HG02981 (cell line): ENCODE measurements around the gene ANXA8.

ENCODE experiments used
- ATAC-seq: cut with Tn5 transposase; IDR thresholded peaks from one replicate; pipeline ENCODE4 v1.9.1; 2021; ENCODE audit warnings: mild to moderate bottlenecking, moderate library complexity; ENCODE audit not compliant: unreplicated experiment

ANXA8 gene

DNA sequence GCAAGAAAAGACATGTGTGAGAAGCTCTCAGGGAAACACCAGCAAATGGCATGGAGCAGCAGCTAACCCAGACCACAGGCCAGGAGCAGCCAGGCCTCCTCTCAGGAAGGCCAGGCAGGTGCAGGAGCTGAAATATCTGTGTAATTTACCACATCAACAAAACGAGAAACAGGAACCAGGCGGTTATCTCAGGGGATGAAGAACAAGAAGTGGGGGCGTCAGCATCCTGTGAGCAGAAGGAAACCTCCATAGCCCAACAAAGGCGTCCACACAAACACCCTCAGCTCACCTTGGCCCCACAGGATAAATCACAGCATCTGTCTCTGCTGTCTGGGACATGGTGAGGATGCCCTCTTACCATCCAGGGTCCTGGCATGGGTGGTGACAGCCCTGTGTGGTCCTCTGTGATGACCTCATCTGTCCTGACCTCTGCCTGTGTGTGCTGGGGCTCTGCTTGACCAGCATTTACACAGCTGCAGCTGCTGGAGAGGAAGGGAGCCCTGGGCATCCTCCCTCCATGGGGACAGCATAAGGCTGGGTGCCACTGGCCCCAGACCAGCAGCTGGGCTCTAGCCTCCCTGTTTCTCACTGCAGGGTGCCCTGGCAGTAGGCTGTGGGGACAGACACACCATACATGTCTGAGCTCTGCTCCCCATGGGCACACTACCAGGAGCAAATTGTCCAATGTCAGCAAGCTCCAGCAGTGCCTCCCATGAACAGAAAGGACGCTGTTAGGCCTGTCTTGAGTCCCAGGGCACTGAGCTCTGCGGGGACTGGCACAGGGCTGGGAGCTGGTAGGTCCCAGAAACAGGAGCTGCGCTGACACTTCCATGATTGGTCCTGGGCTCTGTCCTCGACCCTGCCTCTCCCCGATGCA is 34.6 kb downstream of the ANXA8 start:
- ATAC-seq, result no peak

DNA sequence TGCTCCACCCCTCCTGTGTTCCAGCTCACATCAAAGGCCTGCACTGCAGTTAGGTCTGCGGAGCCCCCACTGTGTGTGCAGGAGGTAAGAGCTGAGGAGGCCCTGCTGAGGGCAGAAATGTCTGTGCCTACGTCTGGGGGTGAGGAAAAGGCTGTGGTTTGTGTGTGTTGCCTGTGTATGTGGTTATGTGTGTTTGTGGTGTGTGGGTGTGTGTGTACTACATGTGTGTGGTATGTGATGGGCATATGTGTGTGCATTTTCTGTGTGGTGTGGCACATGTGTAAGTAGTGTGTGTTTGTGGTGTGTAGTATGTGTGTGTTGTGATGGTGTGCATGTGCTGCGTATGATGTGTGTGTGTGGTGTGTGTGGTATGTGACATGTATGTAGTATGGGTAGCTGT is 36.2 kb downstream of the ANXA8 start:
- ATAC-seq, result no peak

DNA sequence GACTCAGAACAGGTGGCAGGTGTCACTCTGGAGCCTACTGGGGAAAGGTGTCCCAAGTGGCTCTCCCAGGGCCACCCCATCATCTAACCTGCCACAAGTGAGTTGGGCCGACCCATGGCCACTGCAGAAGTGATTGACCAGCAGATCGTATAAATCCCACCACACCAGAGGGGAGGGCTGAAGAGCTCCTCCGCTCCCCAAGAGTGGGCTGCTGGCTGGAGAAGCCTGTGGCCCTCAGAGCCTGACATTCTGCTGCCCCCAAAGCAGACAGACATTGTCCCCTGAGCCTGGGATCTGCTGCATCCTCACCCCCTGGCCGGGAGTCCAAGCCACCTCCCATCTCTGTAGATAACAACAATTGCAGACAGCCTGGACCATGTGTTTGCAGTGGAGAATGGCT is 36.7 kb downstream of the ANXA8 start:
- ATAC-seq, result no peak

DNA sequence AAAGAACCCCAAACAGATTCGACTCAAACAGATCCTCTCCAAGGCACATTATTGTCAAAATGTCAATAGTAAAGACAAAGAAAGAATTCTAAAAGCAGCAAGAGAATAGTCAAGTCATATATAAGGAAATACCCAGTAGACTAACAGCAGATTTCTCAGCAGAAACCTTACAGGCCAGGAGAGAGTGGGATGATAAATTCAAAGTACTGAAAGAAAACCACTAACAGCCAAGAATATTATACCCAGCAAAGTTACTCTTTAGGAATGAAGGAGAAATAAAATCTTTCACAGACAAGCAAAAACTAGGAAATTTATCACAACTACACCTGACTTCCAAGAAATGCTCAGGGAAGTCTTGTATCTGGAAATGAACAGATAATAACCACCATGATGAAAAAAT is 38.2 kb downstream of the ANXA8 start:
- ATAC-seq, result no peak

DNA sequence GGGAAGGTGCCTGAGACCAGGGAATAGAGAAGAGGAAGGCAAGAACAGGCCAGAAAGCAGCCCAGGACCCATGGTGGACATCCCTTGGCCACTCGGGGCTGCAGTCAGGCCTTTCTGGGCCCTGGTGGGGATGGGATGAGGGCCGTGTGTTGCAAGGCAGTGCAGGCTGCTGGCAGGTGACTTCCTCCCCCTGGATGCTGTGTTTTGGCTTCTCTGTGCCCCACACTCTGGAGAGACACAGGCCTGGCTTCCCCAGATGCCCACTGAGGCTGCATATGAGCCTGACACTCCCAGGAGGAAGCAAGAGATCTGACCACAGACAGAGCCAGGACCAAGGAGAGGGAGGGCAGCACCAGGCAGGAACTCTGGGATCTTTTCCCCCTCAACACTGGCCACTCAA is 39.9 kb downstream of the ANXA8 start:
- ATAC-seq, result no peak

DNA sequence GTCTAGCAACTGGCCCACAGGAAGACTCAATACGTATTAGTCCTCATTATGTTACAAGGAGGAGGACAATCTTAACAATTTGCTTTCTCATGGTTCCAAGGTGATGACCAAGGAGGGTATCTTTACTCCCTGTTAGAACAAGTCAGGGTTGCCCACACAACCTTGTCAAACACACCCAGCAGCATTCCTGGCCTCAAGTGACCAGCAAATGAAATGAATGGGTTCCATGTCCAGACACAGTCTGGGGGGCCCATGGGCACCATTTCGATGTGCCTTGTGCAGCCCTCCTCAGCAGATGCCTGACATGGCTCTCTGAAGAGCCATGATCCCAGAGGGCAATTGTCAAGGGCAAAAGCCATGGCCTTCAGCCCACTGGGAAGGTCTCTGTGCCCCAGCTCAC is 40.8 kb downstream of the ANXA8 start:
- ATAC-seq, result no peak

DNA sequence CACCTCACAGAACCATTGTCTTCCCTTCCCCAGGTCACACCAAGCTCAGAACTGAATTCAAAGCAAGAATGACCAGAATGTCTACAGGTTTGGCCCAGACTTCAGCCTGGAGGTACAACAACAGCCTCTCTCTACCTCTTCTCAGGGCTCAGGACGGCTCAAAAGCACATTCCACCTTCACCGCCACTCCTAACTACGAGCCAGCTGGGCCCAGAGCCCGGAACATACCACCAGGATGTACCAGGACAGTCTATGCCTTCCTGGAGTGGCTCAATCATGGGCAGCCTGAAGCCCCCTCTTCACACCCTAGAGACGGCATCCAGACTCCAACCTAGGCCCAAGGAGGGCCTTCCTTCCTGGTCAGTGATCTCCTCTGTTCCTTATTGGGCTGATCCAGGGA is 41.6 kb downstream of the ANXA8 start:
- ATAC-seq, result no peak

DNA sequence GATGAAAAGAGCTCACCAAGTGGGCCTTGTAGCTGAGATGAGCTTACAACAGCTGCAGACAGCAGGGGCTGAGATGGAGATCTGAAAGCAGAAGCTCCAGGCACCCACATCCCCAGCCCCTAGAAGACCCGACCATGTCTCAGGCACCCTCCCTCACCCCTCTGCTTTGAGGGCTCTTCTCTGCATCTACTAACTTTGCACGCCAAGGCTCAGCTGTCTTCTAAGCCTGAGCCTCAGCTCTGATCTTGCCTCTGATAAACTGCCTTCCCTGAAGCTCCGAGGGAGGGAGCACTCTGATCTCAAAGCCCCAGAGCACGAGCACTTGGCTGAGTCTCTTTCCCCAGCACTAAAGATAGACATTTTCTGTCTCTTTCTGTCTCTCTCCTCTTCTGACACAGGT is 42.0 kb downstream of the ANXA8 start:
- no peak for ATAC-seq

DNA sequence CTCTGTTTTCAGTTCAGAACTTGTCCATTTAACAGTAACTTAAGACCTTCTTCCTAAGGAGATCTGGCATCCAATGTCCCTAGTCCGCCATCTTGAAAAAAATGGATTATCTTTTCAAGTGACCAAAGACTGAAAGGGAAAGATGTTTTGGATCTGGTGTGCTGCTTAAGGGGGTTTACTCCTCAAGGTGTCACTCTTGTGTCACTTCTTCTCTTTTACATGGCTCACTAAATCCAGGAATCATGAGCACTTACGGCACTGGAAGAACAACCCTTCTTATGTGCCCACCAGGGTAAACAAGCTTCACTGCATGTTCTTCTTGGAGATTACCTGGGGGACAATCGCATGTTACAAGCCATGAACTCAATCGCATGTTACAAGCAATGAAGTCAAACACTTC is 43.7 kb downstream of the ANXA8 start:
- no peak for ATAC-seq

DNA sequence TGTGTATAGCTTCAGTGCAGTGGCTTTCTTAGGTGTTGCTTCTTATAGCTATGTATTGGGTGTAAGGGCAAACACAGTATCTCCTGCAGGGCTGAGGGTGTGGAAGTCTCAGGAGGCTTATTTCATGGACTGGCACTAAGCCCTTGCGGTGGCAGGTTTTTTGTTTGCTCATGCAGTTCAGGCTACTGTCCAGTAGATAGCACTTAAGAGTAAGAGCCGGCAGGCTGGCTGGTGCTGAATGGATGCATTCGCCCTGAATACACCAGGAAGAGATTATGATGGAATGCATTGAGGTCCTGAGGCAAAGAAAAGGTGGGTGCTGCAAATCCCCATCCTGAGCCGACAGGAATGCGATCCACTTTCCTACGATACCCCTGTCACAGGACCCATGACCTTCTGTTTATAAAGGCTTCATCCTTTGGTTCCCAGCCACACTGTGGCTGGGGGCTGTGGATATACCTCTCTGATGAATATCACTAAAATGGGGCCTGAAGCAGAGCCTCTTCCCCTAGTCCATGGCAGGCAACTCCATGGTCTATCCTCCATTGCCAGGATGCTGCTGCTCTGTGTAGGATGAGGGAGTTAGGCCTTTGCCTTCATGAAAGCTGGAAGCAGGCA is 44.9 kb downstream of the ANXA8 start:
- no peak for ATAC-seq

DNA sequence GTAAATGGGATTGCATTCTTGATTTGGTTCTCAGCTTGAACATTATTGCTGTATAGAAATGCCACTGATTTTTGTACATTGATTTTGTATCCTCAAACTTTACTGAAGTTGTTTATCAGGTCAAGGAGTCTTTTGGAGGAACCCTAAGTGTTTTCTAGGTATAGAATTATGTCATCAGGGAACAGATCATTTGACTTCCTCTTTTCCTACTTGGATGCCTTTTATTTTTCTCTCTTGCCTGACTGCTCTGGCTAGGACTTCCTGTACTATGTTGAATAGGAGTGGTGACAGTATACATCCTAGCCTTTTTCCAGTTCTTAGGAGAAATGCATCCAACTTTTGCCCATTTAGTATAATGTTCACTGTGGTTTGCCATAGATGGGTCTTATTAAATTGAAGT is 48.8 kb downstream of the ANXA8 start:
- ATAC-seq, result no peak

DNA sequence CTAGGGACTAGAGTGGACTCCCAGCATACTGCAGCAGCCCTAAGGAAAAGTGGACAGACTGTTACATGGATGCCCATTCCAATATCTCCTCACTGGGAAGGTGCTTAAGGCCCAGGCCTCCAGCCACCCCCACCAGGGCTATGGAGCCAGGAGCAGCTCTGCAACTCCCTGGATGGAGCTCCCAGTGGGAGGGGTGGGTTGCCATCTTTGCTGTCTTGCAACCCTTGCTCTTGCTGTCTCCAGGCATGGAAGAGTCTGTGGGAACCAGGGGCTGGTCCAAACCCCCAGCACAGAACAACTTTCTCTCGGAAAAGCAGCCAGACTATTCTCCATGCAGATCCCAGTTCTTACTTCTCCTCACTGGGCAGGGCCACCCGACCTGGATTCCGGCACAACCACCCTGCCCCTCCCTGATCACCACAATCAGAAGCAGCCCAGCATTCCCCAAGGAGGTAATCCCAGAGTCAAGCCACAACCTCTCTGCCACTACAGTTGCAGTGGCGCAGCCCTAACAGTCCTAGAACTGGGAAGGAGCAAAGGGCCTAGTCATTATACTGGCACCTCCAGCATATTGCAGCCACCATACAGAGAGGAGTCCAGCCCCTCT is 58.0 kb downstream of the ANXA8 start:
- ATAC-seq, result no peak

DNA sequence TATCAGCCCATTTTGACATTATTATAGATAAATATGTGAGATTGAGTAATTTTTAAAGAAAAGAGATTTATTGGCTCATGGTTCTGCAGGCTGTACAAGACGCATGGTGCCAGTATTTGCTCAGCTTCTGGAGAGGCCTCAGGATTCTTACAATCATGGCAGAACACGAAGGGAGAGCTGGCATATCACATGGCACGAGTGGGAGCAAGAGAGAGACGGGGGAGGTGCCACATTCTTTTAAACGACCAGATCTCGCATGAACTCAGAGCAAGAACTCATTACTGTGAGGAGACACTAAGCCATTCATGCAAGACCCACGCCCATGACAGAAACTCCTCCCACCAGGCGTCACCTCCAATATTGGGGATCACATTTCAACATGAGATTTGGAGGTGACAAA is 59.7 kb downstream of the ANXA8 start:
- no peak for ATAC-seq

DNA sequence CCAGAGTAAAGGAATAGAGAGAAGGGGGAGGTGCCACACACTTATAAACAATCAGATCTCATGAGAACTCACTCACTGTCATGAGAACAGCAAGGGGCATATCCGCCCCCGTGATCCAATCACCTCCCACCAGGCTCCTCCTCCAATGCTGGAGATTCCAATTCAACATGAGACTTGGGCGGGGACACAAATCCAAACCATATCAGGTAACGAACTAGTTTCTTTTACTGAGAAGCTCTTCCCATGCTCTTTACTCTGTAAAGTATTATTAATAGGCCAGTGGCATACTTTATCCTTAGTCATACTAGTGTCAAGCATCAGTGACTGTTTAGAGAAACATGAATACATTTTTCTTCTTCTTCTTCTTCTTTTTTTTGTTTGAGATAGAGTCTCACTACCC is 60.4 kb downstream of the ANXA8 start:
- ATAC-seq, result no peak

DNA sequence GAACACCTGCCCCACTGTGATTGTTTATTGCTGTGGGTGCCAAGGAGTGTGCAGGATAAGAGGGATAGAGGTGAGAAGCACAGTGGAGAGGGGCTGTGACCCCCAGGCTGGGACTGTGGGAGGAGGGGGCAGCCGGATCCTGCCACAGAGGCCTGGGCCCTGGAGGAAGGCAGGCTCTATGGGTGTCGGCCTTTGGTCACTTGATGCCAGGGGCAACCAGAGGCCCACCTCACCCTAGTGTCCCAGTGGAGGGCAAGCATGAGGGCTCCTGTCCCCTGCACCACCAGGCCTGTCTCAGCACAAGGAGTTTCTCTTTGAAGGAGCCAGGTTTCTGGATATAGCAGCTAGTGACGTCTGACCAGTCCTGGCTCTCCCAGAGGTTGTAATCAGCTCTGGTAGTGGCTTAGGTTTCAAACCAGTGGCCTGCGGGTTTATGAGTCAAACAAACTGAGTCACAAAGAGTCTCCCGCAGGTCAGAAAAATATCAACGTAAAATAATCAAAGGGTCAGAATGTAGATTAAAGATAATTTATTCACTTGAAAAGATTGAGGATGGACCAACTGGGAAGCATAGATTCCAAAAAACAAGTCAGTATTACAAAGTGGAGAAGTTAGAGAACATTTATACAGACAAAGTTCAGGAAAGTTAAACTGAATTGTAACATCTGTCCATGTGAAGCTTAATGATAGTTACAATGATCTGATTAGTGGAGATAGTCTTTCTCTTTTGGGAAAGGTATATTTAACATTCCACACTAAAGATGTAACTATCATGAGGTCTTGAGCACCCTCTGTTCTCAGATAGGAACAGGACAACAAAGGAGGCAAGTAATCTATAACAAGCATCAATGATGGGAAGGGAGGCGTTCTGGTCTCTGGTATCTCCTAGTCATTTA is 62.6 kb downstream of the ANXA8 start:
- no peak for ATAC-seq

DNA sequence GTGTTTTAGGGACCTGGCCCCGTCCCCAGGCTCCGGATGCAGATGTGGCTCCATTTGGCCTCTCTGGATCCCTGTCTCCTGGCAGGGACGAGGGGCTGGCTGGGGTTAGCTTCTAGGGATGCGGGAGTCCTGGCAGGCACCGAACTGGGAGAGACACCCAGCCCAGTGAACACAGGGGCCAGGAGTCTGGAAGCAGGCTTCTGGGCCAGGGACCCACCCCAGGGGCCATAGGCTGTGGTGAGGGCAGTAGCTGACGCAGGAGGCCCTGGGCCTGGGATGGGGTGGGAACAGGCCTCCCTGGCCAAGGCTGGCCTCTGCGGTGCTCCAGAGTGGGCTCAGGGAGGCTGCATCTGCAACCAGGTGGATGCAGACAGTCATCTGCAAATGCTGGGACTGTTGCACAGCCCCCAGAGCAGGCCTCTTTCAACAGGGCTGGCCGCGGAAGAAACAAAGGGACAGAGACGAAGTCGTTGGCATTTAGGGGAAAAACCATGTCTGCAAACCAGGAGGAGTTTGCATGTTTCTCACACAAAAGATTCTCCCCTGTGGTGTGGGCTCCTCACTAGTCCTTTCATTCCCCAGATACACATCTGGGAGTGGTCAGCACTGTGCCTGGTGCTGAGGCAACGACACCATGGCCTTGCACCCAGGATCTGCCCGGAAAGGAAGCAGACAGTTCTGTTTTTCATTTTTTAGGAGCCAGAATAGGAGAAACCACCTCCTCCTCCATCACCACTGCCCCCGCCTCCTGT is 63.4 kb downstream of the ANXA8 start:
- no peak for ATAC-seq

DNA sequence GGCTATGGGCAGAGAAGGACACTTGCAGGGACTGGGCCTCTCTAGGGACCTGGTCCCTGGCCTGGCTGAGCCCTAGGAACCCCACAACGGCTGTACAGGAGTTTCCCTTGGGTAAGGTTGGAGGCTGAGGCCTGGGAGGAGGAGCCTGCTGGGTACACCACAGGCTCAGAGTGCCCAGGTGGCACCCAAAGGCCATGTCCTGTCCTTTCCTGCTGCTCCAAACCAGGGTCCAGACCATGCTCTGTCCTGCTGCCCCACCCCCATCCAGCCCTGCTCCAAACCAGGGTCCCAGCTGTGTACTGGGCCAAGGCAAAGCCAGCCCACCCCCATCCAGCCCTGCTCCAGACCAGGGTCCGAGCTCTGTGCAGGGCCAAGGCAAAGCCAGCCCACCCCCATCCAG is 64.5 kb downstream of the ANXA8 start:
- ATAC-seq, result no peak

DNA sequence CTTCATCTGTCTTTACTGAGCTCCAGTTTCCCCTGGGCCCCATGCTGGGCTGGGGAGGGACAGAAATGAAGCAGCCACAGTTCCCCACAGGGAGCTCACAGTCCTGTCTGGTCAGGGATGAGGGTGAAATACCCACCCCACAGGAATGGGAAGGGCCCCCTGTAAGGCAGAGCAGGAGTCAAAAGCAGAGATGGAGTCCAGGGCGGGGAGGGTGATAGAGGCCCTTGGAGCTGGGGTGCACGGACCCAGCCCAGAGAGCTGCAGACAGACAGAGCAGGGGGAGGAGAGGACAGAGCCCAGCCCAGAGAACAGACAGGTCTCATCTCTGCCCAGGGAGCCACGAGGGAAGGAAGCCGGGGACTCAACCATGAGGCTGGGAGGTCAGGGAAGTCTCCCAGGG is 64.9 kb downstream of the ANXA8 start:
- no peak for ATAC-seq

DNA sequence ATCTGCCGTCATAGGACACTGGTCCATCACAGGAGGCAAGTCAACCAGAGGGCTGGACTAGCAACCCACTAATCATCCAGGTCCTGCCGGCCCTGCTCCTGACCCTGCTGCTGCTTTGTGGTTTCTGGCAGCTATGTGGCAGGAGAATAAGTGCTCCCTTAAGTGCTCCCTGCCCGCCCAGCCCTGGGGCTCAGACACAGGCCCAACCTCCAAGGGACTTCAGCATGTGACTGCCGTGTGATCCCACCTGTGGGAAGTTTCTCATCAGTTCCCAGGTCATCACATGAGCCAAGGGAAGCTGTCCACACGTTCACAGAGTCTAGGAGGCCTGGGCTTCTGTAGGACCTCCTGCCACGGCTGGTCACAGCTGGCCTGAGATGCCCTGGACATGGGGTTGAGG is 65.6 kb downstream of the ANXA8 start:
- no peak for ATAC-seq
